Progenitor cell of endocrine pancreas (in vitro differentiated cells): ENCODE data around the gene TTC23. TPM values are rescaled to one million over a fixed set of nuclear protein-coding genes. Genes with fewer than 3 reads are reported as not detected.

Source experiments
- DNase-seq: peaks from one replicate; pipeline ENCODE4 v3.0.0; 2021; ENCODE audit warnings: low spot score; ENCODE audit not compliant: unreplicated experiment
- H3K27ac Mint-ChIP-seq: 2 replicates; pipeline ENCODE4 v1.8.0; 2021; ENCODE audit warnings: mild to moderate bottlenecking, moderate library complexity, mixed read lengths
- H3K27me3 Mint-ChIP-seq: 2 replicates; pipeline ENCODE4 v1.8.0; 2021; ENCODE audit warnings: mixed read lengths
- H3K36me3 Mint-ChIP-seq: 2 replicates; pipeline ENCODE4 v1.8.0; 2022; ENCODE audit warnings: mixed read lengths; ENCODE audit not compliant: insufficient read depth
- H3K4me1 Mint-ChIP-seq: 2 replicates; pipeline ENCODE4 v1.8.0; 2021; ENCODE audit warnings: low read depth, mixed read lengths
- H3K4me3 Mint-ChIP-seq: 2 replicates; pipeline ENCODE4 v1.8.0; 2021; ENCODE audit warnings: low read depth, mild to moderate bottlenecking, moderate library complexity, mixed read lengths
- H3K9me3 Mint-ChIP-seq: 2 replicates; pipeline ENCODE4 v1.8.0; 2021; ENCODE audit warnings: low read depth, mixed read lengths
- total RNA-seq: library from RNA; stranded (reverse); gene quantifications from 2 replicates; pipeline ENCODE4 v1.2.1, GENCODE V29; 2021
- TF ChIP-seq, protein P1 (sequence below): fragments of 200-600 bp; sonication (generic); IDR thresholded peaks from one replicate; pipeline ENCODE4 v1.5.0; 2021; ENCODE audit warnings: antibody characterized with exemption, mild to moderate bottlenecking; ENCODE audit not compliant: unreplicated experiment

Gene TTC23
- total RNA-seq, 1 donor from 2014 or later, result 28.4 TPM

DNA sequence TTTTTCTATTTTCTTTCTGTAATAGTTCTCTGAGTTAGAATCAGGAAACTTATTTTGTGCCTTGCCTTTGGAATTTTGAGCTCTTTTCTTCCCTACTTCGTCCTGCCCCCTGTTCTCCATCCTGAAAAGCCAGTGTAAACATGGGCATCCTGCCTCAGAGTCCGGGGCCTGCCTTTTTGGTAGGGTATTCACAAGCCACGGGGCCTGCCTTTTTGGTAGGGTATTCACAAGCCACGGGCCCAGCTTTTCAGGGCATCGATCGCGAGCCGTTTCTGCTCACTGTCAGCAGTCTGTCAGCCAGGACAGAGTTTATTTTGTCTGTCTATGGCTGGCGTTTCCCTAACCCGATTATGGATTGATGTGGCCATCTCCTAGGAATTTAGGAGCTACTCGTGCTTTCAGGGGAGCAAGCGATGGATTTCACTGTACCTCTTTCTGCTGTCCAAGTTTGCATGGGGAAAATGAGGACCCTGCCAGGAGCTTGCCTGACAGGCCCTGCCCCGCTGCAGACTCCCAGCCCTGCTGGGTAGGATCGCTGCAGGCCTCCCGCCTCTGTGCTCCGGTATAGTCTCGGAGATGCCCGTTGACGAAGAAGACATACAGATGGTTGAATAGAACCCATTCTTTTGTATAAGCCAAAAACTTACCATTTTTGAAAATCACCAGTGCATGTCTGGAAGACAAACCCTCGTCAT is 131.7 kb downstream of the TTC23 start:
- no peak overlapping the region for H3K27ac Mint-ChIP-seq

GRCh38 chr15:99117111-99117510 is 132.3 kb downstream of the TTC23 start:
- TF ChIP-seq, protein P1, sequence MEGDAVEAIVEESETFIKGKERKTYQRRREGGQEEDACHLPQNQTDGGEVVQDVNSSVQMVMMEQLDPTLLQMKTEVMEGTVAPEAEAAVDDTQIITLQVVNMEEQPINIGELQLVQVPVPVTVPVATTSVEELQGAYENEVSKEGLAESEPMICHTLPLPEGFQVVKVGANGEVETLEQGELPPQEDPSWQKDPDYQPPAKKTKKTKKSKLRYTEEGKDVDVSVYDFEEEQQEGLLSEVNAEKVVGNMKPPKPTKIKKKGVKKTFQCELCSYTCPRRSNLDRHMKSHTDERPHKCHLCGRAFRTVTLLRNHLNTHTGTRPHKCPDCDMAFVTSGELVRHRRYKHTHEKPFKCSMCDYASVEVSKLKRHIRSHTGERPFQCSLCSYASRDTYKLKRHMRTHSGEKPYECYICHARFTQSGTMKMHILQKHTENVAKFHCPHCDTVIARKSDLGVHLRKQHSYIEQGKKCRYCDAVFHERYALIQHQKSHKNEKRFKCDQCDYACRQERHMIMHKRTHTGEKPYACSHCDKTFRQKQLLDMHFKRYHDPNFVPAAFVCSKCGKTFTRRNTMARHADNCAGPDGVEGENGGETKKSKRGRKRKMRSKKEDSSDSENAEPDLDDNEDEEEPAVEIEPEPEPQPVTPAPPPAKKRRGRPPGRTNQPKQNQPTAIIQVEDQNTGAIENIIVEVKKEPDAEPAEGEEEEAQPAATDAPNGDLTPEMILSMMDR, result no peak
- no peak for DNase-seq

More for the DNA sequence above, 131.7 kb downstream of the TTC23 start:
- Mint-ChIP-seq H3K4me3 (no peak overlapping the region), H3K9me3 (no peaks in the 10 kb centered on the region), H3K4me1 (no peaks in the 10 kb centered on the region), H3K36me3 (no peaks in the 10 kb centered on the region), H3K27me3 (no peaks in the 10 kb centered on the region)
- TF ChIP-seq, protein P1, result no peak
- DNase-seq, result no peak

DNA sequence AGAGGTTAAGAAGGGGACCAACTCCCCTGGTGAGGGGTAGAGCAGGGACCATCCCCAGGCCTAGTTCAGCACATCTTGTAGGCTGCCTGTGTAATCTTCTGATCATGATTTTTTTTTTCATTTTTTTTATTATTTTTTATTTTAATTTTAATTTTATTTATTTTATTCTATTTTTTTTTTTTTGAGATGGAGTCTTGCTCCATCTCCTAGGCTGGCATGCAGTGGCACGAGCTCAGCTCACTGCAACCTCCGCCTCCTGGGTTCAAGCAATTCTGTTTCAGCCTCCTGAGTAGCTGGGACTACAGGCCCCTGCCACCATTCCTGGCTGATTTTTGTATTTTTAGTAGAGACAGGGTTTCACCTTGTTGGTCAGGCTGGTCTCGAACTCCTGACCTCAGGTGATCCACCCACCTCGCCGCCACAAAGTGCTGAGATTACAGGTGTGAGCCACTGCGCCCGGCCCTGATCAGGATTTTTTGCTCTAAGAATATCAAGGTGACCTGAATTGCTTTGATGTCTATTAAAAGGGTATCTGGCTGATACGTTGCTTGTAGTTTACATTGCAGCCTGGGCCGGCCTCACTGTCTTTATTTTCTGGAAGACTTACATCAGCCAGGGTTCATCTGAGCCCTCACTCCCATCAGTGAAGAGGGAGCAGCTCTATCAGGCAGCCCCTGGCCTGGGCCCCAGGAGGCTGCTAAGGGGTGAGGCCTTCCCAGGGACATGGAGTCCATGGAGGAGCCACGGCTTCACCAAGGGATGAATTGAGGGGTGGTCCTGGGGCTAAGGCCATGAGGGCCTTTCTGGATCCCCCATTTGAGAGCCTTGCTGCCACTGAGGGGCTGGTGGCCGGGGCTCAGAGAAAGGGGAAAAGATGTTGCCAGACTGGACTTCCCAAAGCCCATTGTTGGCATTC is 133.8 kb downstream of the TTC23 start:
- H3K27me3 Mint-ChIP-seq, result peaks cover 4% of the 10 kb centered on the region
- no peaks in the 10 kb centered on the region for H3K4me1 Mint-ChIP-seq
- H3K9me3 Mint-ChIP-seq, result no peaks in the 10 kb centered on the region
- TF ChIP-seq, protein P1, result no peak
- no peak overlapping the region for H3K27ac Mint-ChIP-seq
- no peaks in the 10 kb centered on the region for H3K36me3 Mint-ChIP-seq
- no peak for DNase-seq
- no peak overlapping the region for H3K4me3 Mint-ChIP-seq

More at GRCh38 chr15:99117111-99117510, 132.3 kb downstream of the TTC23 start:
- no peaks in the 10 kb centered on the region for H3K27me3 Mint-ChIP-seq
- no peaks in the 10 kb centered on the region for H3K36me3 Mint-ChIP-seq
- H3K9me3 Mint-ChIP-seq, result no peaks in the 10 kb centered on the region
- no peak overlapping the region for H3K27ac Mint-ChIP-seq
- H3K4me1 Mint-ChIP-seq, result no peaks in the 10 kb centered on the region
- H3K4me3 Mint-ChIP-seq, result no peak overlapping the region

GRCh38 chr15:99114511-99115299 is 134.7 kb downstream of the TTC23 start:
- no peak overlapping the region for H3K27ac Mint-ChIP-seq
- H3K36me3 Mint-ChIP-seq, result no peaks in the 10 kb centered on the region
- no peaks in the 10 kb centered on the region for H3K9me3 Mint-ChIP-seq
- TF ChIP-seq, protein P1, result no peak
- no peak overlapping the region for H3K4me3 Mint-ChIP-seq
- peaks cover 13% of the 10 kb centered on the region for H3K27me3 Mint-ChIP-seq
- no peaks in the 10 kb centered on the region for H3K4me1 Mint-ChIP-seq
- no peak for DNase-seq
